ENCODE results near the gene AARS2.

- TF ChIP-seq POLR2A (IDR thresholded peaks at IDR 0.05; ENCODE audit: control extremely low read depth in 1 of 2, low read depth in 2 of 2, low read length in 2 of 2) = no peak
- no peak for TF ChIP-seq SUZ12 (IDR thresholded peaks at IDR 0.05; ENCODE audit: low read length)
Measured at GRCh38 chr6:44257753-44258324, 55.3 kb downstream of the AARS2 start.
